NB4 (cell line): ENCODE results near the gene SMC1B.

ENCODE experiments used
- CTCF ChIP-seq: IDR thresholded peaks from one replicate; pipeline ENCODE4 v1.5.1; 2012; ENCODE audit warnings: low read depth, low read length
- POLR2A ChIP-seq: IDR thresholded peaks from 2 replicates; pipeline ENCODE4 v1.6.1; 2011; ENCODE audit warnings: mild to moderate bottlenecking; ENCODE audit not compliant: insufficient read length; ENCODE audit errors: extremely low read depth

DNA sequence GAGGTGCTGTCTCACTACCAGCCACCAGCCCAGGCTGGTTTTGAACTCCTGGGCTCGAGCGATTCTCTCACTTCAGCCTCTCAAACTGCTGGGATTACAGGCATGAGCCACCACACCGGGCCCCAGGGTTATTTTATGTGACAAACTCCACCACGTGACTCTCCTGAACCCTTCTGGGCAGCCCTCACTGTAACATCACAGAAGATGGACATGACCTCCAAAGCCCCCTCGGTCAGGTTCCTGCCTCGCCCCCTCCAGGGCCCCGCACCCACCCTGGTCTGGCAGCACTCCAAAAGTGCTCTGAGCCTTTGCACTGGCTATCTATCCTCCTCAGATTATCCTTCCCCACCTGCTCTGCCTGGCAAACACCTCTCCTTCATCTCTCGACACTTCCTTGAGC, 43.4 kb upstream of the SMC1B start:
- no peak for TF ChIP-seq CTCF
- no peak for TF ChIP-seq POLR2A
